Frontal cortex (tissue), 4 donors: ENCODE results near the gene CREB3L4. TPM values are rescaled to one million over a fixed set of nuclear protein-coding genes. Genes with fewer than 3 reads are reported as not detected.
"Not testable (repeated sequence)": the region's sequence is repeated elsewhere in the genome, so short reads cannot be mapped to it uniquely, and the experiment has no call there.

Experiments
- DNase-seq, 2 donors: peaks; one replicate each; pipeline ENCODE4 v3.0.0; 2012; ENCODE audit warnings: low spot score in 2 of 2
- FAIRE-seq: peaks from 2 replicates; lab custom pipeline; 2012; peaks lifted over from hg19 to GRCh38; lab: Jason Lieb, UNC
- total RNA-seq: library from RNA; depleted of rRNA; stranded (reverse); fragments of >200 nt; gene quantifications from one replicate; pipeline ENCODE4 v1.2.3, GENCODE V29; 2014
- donor health status: control.
- donor health status: control.
- donor health status: control.

Gene CREB3L4
- total RNA-seq, 1 donor from 2014 or later, result 7.7 TPM

DNA sequence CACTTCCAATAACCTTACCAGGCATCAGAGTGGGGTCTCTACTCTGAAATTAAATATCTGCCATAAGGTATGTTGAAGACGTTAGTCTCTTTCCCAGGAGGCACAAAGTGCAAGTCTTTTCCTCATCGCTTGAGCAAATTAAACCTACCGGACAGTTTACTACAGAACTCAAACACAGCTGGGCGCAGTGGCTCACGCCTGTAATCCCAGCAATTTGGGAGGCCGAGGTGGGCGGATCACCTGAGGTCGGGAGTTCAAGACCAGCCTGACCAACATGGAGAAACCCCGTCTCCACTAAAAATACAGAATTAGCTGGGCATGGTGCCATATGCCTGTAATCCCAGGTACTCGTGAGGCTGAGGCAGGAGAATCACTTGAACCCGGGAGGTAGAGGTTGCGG lies 11.4 kb downstream of the CREB3L4 start:
- DNase-seq, FAIRE-seq: not testable (repeated sequence)

DNA sequence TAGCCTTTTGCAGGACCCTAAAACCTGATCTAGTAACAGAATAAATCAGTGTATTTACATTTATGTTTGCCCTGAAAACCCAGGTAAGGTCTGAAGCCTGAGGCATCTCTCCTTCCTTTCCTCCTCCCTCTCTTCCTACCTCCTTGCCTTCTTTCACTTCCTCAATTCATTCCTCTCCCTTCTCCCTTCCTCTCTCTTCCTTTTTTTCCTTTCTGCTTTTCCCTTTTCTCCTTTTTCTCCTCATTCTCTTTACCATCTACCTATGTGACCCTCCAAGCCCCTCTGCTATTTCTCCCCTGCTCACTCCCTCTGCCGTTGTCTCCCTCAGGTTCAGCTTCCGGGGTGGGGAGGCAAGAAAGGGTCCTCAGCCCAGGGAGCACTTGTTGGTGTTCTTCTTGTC lies 14.0 kb downstream of the CREB3L4 start:
- FAIRE-seq, DNase-seq: not testable (repeated sequence)

DNA sequence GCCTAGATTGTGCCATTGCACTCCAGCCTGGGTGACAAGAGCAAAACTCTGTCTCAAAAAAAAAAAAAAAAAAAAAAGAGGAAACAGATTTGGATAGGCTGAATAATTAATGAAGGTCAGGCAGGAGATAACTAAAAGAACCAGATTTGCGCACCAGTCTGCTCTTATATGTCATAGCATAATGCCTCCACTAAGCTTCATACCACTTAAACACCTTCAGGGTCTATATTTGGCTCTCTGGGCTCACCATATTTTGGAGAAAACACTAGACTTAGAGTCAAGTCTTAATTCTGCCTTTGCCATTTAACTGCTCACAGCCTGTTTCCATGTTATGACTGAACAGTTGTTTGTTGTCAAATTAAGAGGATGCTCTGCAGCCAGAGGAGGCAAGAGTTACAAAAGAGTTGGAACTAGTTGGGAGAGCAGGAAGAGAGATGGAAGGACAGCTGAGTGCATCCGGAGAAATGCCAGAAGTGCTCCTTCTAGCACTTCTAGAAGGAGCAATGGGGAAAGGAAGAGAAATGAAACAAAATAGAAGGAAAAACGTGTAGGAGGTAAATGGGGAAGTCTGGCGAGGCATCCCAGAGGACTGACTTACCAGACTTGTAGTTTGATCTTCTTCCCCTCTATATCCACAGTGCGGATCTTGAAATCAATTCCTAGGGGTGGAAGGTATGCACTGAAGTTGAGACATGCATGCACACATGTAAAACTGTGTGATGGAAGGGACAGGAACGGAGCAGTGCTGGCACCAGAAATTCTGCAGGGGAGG lies 16.6 kb downstream of the CREB3L4 start:
- no peak for FAIRE-seq
- DNase-seq, result no peak

DNA sequence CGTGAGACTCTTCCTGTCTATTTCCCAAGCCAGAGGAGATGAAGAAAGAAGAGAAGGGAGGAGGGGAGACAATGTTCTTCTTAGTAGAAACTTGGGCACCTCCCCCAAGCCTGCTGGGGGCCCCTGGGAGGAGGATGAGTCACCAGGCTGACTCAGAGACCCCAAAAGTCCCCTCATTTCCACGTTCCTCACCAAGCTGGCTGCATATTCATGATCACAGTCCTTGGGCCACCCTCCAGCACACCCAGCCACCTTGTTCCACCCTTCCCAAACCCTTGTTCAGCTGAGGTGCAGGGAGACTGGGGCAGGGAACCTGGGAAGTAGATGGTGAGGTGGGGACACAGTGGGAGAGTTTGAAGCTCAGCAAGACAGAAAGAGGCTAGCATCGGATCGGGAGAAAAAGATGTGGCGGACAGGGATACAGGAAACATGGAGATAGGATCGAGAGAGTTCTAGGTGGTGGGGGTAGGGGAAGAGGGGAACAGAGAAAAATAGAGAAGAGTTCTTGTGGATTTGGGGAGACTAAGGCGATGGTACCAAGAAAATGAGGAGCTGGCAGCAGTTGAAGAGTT lies 17.7 kb downstream of the CREB3L4 start:
- DNase-seq (peak in 1 of 2 donors; percentile 54), FAIRE-seq (no peak)

DNA sequence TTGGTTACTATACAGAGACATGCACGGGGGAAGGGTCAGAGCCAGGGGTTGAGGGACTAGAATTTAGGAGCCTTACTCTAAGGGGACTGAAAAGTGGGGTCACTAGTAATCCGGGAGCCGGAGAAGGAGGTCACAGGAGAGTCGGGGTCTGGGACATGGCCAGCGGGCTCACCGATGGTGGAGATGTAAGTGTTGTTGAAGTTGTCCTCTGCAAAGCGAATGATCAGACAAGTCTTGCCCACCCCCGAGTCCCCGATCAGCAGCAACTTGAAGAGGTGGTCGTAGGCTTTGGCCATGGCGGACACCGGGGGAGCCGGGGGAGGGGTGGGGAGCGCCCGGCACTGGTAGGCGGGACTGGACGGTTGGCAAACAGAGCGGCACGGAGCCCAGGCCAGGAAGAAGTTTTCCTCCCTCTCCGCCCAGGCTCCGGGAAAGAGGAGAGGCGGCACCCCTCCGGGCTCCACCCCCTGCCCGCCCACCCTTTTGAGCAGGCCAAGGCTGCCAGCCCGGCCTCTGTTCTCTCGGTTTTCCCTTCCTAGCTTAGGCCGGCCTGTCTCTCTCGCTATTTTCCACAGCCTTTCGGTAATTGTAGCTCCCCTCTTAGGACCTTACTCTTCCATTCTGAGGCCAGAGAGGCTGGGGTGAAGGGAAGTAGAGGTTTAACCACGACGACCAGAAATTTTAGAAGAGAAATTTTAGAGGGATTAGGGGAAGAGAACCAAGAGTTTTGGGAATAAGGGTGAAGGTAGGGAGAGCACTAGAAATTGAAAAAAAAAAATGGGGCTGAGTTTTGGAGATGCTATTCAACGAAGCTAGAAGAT lies 18.4 kb downstream of the CREB3L4 start, which contains the start of gene RAB13:
Gene RAB13, minus strand, starts transcription at position 399 of the 821 bp plus-strand sequence. Its CDS starts 103 bp downstream, at position 296.
- peak; percentile 59 to 76 for DNase-seq
- no peak for FAIRE-seq

DNA sequence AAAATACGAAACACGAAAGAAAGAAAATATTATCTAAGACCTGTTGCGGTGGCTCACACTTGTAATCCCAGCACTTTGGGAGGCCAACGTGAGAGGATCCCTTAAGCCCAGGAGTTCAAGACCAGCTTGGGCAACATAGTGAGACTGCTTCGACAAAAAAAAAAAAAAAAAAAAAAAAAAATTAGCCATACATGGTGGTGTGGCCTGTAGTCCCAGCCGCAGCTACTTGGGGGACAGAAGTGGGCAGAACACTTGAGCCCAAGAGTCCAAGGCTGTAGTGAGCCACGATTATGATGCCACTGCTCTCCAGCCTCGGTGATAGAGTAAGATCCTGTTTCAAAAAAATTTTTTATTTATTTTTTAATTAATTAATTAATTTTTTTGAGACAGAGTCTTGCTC lies 19.9 kb downstream of the CREB3L4 start:
- DNase-seq (no peak), FAIRE-seq (no peak)

DNA sequence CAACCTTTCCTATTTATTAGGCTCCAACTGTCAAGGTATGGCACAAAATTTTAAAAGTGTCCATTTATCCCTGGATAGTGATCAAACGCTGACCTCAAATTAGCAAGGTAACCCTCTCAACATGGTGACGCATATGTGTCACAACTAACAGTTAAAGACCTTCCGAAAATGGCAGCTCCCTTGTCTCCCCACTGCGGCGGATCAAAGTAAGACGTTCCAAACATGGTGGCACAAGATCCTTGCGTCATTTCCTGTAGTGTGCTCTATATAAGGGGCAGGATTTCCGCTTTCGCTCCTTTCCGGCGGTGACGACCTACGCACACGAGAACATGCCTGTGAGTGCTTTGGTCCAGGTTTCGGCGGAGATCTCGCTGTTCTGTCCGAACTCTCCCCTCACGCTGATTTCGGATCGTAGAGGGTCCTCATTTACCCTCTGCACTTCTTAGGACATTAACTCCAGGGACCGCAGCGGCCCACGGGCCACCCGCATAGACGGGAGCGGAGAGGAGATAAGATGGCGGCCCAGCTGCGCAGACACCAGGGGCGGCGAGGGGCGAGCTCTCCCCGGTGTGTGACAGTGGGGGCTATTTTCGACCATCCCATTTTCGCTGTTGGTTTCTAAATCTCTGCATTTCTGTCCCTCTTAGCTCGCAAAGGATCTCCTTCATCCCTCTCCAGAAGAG lies 22.9 kb downstream of the CREB3L4 start, which contains the start of gene RPS27:
Gene RPS27, plus strand, starts transcription at position 295 of the 683 bp plus-strand sequence. Its CDS starts 35 bp downstream, at position 330.
- peak; percentile 48 for FAIRE-seq
- DNase-seq, result peak; percentile 88 to 92

DNA sequence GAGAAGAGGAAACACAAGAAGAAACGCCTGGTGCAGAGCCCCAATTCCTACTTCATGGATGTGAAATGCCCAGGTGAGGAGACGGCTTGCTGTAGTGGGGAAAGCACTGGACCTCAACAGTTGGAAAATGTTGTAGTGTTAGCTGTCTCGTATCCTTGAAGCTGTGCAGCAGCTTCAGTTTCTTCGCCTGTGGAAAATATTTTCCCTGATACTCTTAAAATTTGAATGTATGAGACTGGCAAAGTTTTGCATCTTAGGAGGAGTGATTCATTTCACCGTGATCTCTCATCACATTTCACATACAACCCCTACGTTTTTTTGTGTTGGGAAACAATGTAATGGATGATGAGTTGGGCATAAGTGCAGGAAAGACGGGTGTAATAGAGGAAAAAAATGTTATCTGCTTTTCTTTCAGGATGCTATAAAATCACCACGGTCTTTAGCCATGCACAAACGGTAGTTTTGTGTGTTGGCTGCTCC lies 23.5 kb downstream of the CREB3L4 start:
- DNase-seq, result no peak
- no peak for FAIRE-seq

DNA sequence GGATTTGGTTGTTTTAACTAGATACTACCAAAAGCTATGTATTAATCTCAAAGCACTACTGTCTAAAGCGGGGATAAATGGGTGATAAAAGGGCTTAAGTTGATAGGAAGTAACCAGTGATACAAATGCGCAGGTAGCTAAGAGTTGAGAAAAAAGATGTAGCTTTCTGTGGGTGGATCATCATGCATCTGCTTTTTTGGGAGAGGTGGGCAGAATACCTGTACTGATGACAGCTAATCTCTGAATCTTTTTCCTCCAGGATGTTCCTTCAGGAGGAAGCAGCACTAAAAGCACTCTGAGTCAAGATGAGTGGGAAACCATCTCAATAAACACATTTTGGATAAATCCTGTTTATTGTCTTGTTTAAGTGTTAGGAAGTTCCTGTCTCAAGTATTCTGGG lies 24.1 kb downstream of the CREB3L4 start:
- no peak for DNase-seq
- FAIRE-seq, result no peak

DNA sequence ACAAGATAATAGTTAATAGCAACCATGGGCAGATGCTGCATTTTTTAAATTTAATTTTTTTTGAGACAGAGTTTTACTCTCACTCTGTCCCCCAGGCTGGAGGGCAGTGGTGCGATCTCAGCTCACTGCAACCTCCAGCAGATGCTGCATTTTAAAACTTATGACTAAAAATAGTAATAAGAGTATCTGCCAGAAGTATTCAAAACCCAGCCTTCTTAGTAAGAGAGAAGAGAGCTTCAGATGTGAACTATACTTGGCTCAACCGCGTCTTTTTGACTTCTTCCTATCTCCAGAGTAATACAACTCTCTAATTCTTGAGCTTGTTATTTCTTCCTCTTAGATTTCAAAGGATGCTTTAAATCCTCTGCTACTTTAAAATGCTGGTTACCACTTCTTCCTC lies 27.5 kb downstream of the CREB3L4 start:
- no peak for FAIRE-seq
- no peak for DNase-seq

DNA sequence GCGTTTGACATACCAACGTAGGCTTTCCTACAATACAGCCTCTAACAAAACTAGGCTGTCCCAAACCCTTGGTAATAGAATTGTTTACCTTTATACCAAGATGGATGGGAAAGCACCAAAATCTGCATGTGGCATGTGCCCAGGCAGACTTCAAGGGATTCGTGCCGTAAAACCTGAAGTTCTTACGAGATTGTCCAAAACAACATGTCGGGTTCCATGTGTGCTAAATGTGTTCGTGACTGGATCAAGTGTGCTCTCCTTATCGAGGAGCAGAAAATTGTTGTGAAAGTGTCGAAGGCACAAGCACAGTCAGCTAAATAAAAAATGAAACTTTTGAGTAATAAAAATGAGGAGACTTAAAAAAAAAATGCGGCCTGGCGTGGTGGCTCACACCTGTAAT lies 27.9 kb downstream of the CREB3L4 start:
- no peak for FAIRE-seq
- DNase-seq, result no peak

DNA sequence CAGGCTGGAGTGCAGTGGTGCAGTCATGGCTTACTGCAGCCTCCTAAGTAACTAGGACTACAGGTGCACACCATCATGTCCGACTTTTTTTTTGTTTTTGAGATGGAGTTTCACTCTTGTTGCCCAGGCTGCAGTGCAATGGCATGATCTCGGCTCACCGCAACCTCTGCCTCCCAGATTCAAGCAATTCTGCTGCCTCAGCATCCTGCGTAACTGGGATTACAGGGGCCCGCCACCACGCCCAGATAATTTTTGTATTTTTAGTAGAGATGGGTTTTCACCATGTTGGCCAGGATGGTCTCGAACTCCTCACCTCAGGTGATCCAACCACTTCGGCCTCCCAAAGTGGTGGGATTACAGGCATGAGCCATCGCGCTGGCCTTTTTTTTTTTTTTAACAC lies 29.2 kb downstream of the CREB3L4 start:
- DNase-seq, FAIRE-seq: not testable (repeated sequence)

DNA sequence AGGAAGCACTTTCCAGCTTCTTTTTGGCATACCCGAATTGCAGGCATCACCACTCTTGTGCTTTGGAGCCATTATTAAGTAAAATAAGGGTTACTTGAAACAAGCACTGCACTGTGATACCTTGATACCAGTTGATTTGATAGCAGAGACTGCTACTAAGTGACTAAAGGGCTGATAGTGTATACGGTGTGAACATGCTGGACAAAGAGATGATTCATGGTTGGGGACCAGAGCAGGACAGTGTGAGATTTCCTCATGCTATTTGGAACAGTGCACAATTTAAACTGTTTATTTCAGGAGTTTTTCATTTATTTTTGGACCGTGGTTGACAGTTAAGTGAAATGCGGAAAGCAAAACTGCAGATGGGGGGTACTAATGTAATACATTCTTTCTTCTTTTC lies 32.7 kb downstream of the CREB3L4 start:
- FAIRE-seq, result no peak
- DNase-seq, result no peak

DNA sequence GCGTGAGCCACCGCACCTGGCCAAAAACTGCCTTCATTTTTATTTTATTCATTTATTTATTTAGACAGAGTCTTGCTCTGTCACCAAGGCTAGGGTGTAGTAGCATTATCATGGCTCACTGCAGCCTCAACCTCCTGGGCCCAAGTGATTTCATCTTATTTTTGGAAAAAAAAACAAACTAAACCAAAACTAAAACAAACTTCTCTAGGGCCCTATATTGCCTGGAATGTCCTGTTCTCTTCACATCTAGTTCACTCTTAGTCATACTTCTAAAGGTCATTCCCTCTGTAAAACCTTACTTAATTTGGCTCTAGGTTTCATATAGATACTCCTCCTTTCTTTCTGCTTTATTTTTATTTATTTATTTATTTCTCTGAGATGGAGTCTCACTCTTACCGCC lies 38.4 kb downstream of the CREB3L4 start:
- no peak for DNase-seq
- FAIRE-seq, result no peak

DNA sequence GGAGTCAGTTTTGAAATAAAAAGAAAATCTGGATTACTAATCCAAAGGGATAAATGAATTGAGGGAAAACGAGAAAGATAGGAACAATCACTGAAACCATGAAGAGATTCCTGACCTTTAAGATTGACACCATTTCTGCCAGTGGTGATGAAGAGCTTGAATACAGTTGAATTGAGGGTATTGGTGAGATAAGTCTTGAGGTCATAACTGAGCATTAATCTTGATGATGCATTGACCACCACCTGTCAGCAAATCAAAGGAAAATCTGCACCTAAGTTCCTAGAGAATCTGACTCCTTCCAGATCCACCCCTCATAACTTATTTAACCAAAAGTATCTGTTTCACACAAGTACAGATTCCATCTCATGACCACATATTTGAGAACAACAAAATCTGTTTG lies 44.4 kb downstream of the CREB3L4 start:
- DNase-seq (no peak), FAIRE-seq (no peak)

DNA sequence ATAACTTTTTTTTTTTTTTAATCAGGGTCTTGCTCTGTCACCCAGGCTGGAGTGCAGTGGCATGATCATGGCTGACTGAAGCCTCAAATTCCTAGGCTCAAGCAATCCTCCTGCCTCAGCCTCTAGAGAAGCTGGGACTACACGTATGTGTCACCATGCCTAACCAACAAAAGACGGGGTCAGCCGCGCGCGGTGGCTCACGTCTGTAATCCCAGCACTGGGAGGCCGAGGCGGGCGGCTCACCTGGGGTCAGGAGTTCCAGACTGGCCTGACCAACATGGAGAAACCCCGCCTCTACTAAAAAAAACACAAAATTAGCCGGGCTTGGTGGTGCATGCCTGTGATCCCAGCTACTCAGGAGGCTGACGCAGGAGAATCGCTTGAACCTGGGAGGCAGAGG lies 44.8 kb downstream of the CREB3L4 start:
- not testable (repeated sequence) for DNase-seq, FAIRE-seq

DNA sequence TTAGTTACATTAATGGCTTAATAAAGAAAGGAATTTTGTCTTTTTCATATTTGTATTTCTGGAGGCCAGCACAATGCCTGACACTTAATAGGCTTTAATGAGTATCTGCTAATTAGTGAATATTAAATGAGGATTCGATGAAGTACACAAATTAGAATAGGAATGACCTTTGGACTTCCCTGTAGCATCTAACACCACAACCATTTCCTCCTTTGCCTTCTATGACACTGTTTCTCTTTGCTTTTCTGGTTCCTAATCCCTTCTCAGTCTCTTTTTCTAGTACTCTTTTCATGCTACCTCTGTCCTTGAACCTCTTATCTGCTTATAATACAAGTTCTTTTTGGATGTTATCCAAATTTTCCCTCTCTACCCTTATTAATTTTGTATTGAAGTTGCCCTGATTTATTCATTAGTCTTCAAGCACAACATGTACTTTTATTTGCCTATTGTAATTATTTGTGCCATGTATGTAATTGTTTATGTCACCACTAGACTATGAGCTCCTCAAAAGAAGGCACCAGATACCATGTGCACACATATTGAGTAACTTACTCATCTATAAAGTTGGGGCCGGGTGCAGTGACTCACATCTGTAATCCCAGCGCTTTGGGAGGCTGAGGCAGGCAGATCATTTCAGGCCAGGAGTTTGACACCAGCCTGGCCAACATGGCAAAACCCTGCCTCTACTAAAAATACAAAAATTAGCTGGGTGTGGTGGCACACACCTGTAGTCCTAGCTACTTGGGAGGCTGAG lies 46.6 kb downstream of the CREB3L4 start:
- FAIRE-seq, result no peak
- no peak for DNase-seq

DNA sequence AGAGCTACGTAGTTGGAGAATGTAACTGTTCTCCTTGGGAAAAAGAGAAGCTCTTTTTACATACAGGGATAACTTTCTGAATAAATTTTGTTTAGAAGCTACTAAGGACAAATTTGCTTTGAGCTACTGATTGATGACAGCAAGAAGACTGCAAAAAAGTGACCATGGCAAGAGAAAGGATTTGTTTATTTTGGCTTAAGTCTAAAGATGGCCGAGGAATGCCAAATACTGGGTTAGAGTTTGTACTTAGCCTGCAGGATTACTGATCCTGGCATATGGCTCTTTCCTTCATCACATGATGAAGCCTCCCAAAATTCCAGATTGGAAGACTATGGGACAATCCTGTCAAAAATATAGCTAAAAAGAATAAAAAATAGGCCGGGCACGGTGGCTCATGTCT lies 51.6 kb downstream of the CREB3L4 start:
- no peak for DNase-seq
- FAIRE-seq, result no peak

DNA sequence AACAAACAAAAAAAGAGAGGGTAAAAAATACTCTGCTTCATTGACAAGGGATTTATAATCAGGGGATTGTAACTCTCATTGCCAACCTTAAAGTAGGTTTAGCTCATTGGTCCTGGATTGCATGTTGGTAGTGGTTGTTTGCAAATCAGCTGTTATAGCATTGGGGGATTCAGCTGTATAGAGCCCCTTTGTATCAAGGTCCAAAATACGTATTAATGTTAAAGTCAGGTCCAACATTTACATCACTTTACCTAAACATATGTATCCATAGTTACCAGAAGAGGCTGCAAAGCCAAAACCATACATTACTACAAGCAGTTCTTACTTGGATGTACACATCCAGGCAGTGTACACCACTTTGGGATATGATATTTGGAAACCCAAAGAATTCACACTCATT lies 52.2 kb downstream of the CREB3L4 start:
- FAIRE-seq, result no peak

More for the DNA sequence above, 52.2 kb downstream of the CREB3L4 start:
- no peak for DNase-seq
